Endothelial cell (in vitro differentiated cells): ENCODE data around the gene TRIM58. TPM values are rescaled to one million over a fixed set of nuclear protein-coding genes. Genes with fewer than 3 reads are reported as not detected.

Experiments
- DNase-seq: peaks from one replicate; pipeline ENCODE4 v3.0.0; 2021; ENCODE audit warnings: low spot score
- H3K27ac Mint-ChIP-seq: one replicate; pipeline ENCODE4 v1.8.0; 2021; ENCODE audit warnings: mixed read lengths, inconsistent platforms; ENCODE audit not compliant: unreplicated experiment
- H3K27me3 Mint-ChIP-seq: one replicate; pipeline ENCODE4 v1.8.0; 2021; ENCODE audit warnings: mild to moderate bottlenecking, moderate library complexity, mixed read lengths, inconsistent platforms; ENCODE audit not compliant: unreplicated experiment
- H3K36me3 Mint-ChIP-seq: one replicate; pipeline ENCODE4 v1.8.0; 2021; ENCODE audit warnings: mild to moderate bottlenecking, low read depth, mixed read lengths, inconsistent platforms; ENCODE audit not compliant: unreplicated experiment
- H3K4me1 Mint-ChIP-seq: one replicate; pipeline ENCODE4 v1.8.0; 2021; ENCODE audit warnings: mild to moderate bottlenecking, mixed read lengths, inconsistent platforms; ENCODE audit not compliant: unreplicated experiment
- H3K4me3 Mint-ChIP-seq: one replicate; pipeline ENCODE4 v1.8.0; 2021; ENCODE audit warnings: mild to moderate bottlenecking, mixed read lengths, inconsistent platforms; ENCODE audit not compliant: unreplicated experiment
- H3K9me3 Mint-ChIP-seq: one replicate; pipeline ENCODE4 v1.8.0; 2021; ENCODE audit warnings: mixed read lengths, inconsistent platforms; ENCODE audit not compliant: unreplicated experiment
- CTCF ChIP-seq: fragments of 200-600 bp; sonication (generic); IDR thresholded peaks from one replicate; pipeline ENCODE4 v1.5.0; 2021; ENCODE audit warnings: antibody characterized with exemption; ENCODE audit not compliant: unreplicated experiment
- total RNA-seq: library from RNA; stranded (reverse); fragmentation: NEBNext Ultra II Directional; extraction: Animal tissue kit (Norgen Biotek cat#: 25700); gene quantifications from one replicate; pipeline ENCODE4 v1.2.1, GENCODE V29; 2021; ENCODE audit not compliant: unreplicated experiment

TRIM58 gene
- total RNA-seq, 1 donor from 2014 or later, result 1.4 TPM

DNA sequence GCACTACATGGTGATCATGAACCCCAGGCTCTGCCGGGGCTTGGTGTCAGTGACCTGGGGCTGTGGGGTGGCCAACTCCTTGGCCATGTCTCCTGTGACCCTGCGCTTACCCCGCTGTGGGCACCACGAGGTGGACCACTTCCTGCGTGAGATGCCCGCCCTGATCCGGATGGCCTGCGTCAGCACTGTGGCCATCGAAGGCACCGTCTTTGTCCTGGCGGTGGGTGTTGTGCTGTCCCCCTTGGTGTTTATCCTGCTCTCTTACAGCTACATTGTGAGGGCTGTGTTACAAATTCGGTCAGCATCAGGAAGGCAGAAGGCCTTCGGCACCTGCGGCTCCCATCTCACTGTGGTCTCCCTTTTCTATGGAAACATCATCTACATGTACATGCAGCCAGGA, 39.0 kb downstream of the TRIM58 start:
- Mint-ChIP-seq H3K9me3 (peaks cover 13% of the 10 kb centered on the region), H3K27me3 (no peaks in the 10 kb centered on the region)

DNA sequence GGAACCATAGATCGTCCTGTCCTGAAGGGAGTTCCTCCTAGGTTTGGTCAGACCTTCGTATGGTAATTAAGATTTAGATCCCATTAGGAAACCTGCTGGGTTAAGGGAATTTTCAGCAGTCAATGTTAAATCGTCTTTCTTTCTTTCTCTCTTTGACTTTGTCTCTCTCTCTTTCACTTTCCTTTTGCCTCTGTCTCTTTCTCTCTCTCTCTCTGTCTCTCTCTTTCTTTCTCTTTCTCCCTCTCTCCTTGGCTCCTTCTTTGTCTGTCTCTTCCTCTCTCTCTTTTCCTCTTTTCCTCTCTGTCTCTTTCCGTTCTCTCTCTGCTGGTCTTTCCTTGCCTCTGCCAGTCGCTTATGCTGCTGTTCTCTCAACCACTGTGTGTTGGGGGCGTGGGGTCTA, 47.1 kb downstream of the TRIM58 start:
- TF ChIP-seq CTCF, result no peak
- H3K27me3 Mint-ChIP-seq, result no peaks in the 10 kb centered on the region
- H3K4me3 Mint-ChIP-seq, result no peak overlapping the region
- H3K27ac Mint-ChIP-seq, result no peak overlapping the region
- peaks cover 19% of the 10 kb centered on the region for H3K9me3 Mint-ChIP-seq
- no peaks in the 10 kb centered on the region for H3K4me1 Mint-ChIP-seq
- peaks cover 3% of the 10 kb centered on the region for H3K36me3 Mint-ChIP-seq
- DNase-seq, result no peak

More for the DNA sequence above, 39.0 kb downstream of the TRIM58 start:
- no peak overlapping the region for H3K4me3 Mint-ChIP-seq
- H3K4me1 Mint-ChIP-seq, result no peaks in the 10 kb centered on the region
- H3K36me3 Mint-ChIP-seq, result peaks cover 19% of the 10 kb centered on the region
- no peak for TF ChIP-seq CTCF
- H3K27ac Mint-ChIP-seq, result no peak overlapping the region
- DNase-seq, result no peak

DNA sequence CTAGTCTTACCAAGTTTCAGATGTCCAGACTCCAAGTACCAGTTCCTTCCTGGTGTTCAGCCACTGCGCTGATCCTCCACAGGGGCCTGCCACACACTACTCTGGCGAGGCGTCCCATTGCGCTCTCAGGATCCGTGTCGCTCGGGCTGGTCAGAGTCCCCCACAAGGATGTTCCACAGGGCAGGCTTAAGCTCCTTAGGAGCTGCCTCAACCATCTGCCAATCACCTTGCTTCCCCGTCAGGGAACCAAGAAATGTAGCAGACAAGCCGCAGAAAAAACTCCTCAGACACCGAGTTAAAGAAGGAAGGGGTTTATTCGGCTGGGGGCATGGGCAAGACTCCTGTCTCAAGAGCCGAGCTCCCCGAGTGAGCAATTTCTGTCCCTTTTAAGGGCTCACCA, 48.2 kb downstream of the TRIM58 start:
- Mint-ChIP-seq H3K27ac (no peak overlapping the region), H3K9me3 (peaks cover 19% of the 10 kb centered on the region), H3K4me1 (no peaks in the 10 kb centered on the region), H3K27me3 (no peaks in the 10 kb centered on the region), H3K4me3 (no peak overlapping the region), H3K36me3 (peaks cover 3% of the 10 kb centered on the region)
- DNase-seq, result no peak
- no peak for TF ChIP-seq CTCF

DNA sequence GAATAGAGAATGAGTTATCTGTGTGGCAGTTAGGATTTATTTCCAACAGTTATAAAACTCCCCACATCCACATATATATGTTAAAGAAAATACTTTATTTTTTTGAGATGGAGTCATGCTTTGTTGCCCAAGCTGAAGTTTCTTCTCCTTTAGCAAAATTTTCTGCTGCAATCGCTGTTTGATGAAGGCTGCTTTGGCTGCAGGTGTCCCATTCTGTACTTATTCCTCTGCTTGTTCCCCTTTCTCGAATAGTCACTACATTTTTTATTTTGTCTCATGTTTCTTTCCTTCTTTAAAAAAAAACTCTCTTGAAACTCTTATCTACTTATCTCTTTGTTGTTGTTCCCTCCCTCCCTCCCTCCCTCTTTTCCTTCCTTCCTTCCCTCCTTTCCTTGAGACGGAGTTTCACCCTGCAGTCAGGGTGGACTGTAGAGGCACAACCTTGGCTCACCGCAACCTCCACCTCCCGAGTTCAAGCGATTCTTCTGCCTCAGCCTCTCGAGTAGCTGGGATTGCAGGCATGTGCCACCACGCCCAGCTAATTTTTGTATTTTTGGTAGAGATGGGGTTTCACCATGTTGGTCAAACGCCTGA, 49.0 kb downstream of the TRIM58 start:
- no peaks in the 10 kb centered on the region for H3K27me3 Mint-ChIP-seq
- H3K27ac Mint-ChIP-seq, result no peak overlapping the region
- no peak overlapping the region for H3K4me3 Mint-ChIP-seq
- H3K4me1 Mint-ChIP-seq, result no peaks in the 10 kb centered on the region
- TF ChIP-seq CTCF, result no peak
- no peak for DNase-seq
- peaks cover 19% of the 10 kb centered on the region for H3K9me3 Mint-ChIP-seq
- peaks cover 3% of the 10 kb centered on the region for H3K36me3 Mint-ChIP-seq

GRCh38 chr1:247906504-247907047, 49.6 kb downstream of the TRIM58 start:
- Mint-ChIP-seq H3K4me1 (no peaks in the 10 kb centered on the region), H3K9me3 (peaks cover 19% of the 10 kb centered on the region), H3K27me3 (no peaks in the 10 kb centered on the region), H3K27ac (no peak overlapping the region), H3K36me3 (peaks cover 3% of the 10 kb centered on the region), H3K4me3 (no peak overlapping the region)
- TF ChIP-seq CTCF, result no peak
- DNase-seq, result no peak
